ENCODE results near the gene TMEM100. TPM values are rescaled to one million over a fixed set of nuclear protein-coding genes. Genes with fewer than 3 reads are reported as not detected.

The TMEM100 gene
- polyA plus RNA-seq, 3 donors, result not detected

- TF ChIP-seq, protein P1, sequence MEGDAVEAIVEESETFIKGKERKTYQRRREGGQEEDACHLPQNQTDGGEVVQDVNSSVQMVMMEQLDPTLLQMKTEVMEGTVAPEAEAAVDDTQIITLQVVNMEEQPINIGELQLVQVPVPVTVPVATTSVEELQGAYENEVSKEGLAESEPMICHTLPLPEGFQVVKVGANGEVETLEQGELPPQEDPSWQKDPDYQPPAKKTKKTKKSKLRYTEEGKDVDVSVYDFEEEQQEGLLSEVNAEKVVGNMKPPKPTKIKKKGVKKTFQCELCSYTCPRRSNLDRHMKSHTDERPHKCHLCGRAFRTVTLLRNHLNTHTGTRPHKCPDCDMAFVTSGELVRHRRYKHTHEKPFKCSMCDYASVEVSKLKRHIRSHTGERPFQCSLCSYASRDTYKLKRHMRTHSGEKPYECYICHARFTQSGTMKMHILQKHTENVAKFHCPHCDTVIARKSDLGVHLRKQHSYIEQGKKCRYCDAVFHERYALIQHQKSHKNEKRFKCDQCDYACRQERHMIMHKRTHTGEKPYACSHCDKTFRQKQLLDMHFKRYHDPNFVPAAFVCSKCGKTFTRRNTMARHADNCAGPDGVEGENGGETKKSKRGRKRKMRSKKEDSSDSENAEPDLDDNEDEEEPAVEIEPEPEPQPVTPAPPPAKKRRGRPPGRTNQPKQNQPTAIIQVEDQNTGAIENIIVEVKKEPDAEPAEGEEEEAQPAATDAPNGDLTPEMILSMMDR (IDR thresholded peaks at IDR 0.05), result no peak
- no peak overlapping the region for H3K27ac ChIP-seq (ENCODE audit: low read depth in 1 of 2, low read length in 2 of 2)
- no peaks in the 10 kb centered on the region for H4K20me1 ChIP-seq (ENCODE audit: insufficient read depth, low read length)
- no peak overlapping the region for H3K9ac ChIP-seq (ENCODE audit: insufficient read depth, low read length, poor library complexity, severe bottlenecking)
- peaks cover 33% of the 10 kb centered on the region in 2 donors for H3K4me1 ChIP-seq (ENCODE audit: control insufficient read depth in 1 of 2, insufficient read depth in 2 of 2, low read length in 2 of 2)
- no peaks in the 10 kb centered on the region for H3K36me3 ChIP-seq (replicated peaks in 1 of 2; ENCODE audit: control insufficient read depth in 1 of 2, insufficient read depth in 2 of 2, low read length in 2 of 2)
- WGBS (ENCODE audit: insufficient coverage), result 100% methylated on average over 1 of the region's 2 CpGs
- no peak for DNase-seq
- H3K4me1 Mint-ChIP-seq, result peaks cover 25% of the 10 kb centered on the region
- no peaks in the 10 kb centered on the region for H3K36me3 Mint-ChIP-seq
- H3K4me3 Mint-ChIP-seq, result no peak overlapping the region
- H3K27ac Mint-ChIP-seq, result no peak overlapping the region
- H3K9me3 ChIP-seq (replicated peaks in 1 of 2; ENCODE audit: control insufficient read depth in 1 of 2, insufficient read depth in 1 of 2, low read length in 2 of 2), result peaks cover 0 to 7% of the 10 kb centered on the region in 2 donors
- intact Hi-C loops (cut with micrococcal nuclease), result no loop called here
- no peaks in the 10 kb centered on the region for H3K27me3 ChIP-seq (ENCODE audit: control insufficient read depth in 2 of 2, insufficient read depth in 2 of 2, low read length in 2 of 2)
- peaks cover 1 to 7% (median 1%) of the 10 kb centered on the region in 3 donors for H3K27me3 Mint-ChIP-seq (ENCODE audit: low read depth in 3 of 3)
- no peaks in the 10 kb centered on the region for H3K79me2 ChIP-seq (ENCODE audit: insufficient read depth, low read length)
- H3K4me3 ChIP-seq (replicated peaks in 1 of 3; ENCODE audit: low read depth in 2 of 3, low read length in 3 of 3), result no peak overlapping the region
- H2AFZ ChIP-seq (ENCODE audit: insufficient read depth, low read depth, low read length, poor library complexity, severe bottlenecking), result no peak overlapping the region
- H3K4me2 ChIP-seq (replicated peaks; ENCODE audit: extremely low read depth, low read length, poor library complexity, severe bottlenecking), result no peak overlapping the region
- peaks cover 0 to 18% (median 3%) of the 10 kb centered on the region in 7 donors for H3K9me3 Mint-ChIP-seq
Observed at GRCh38 chr17:55687037-55687436, 35.6 kb downstream of the TMEM100 start.

DNA sequence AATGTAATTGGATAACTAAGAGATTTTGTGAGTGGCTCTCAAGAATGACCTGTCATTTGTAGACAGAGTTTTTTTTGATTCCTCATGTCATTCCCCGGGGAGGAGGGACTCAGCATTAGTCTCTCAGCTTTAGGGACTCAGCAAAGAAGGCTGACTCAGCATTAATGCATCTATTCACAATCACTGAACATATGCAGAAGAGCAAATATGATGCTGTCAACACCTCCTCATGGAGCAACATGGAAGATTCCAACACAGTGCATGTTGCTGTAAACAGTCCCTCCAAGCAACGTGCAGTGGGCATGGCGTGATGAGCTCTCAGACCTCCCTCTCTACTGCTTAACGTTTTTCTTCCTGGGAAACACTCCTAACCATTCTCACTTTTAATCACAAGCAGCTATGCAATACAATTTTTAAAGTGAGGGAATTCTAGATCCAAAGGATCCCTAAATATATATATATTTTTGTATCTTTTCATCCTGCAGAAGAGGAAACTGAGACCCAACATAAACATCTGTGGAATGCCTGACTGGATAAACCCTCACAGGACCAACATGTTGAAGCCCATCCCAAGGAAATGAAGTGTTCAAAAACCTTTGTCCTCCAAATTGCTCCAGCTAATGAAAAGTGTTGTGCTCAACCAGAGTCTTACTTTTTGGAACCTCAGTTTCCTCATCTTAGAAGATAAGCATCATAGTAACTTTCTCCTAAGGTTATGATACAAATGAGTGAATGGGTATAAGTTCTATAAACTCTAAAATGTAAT, 38.9 kb downstream of the TMEM100 start:
- Histone ChIP-seq H3K4me3 (replicated peaks in 1 of 3; ENCODE audit: low read depth in 2 of 3, low read length in 3 of 3) (no peak overlapping the region), H3K79me2 (ENCODE audit: insufficient read depth, low read length) (no peaks in the 10 kb centered on the region), H3K36me3 (replicated peaks in 1 of 2; ENCODE audit: control insufficient read depth in 1 of 2, insufficient read depth in 2 of 2, low read length in 2 of 2) (no peaks in the 10 kb centered on the region), H3K4me1 (ENCODE audit: control insufficient read depth in 1 of 2, insufficient read depth in 2 of 2, low read length in 2 of 2) (peaks cover under 1% of the 10 kb centered on the region in 2 donors), H4K20me1 (ENCODE audit: insufficient read depth, low read length) (no peaks in the 10 kb centered on the region), H2AFZ (ENCODE audit: insufficient read depth, low read depth, low read length, poor library complexity, severe bottlenecking) (no peak overlapping the region), H3K9ac (ENCODE audit: insufficient read depth, low read length, poor library complexity, severe bottlenecking) (no peak overlapping the region), H3K9me3 (replicated peaks in 1 of 2; ENCODE audit: control insufficient read depth in 1 of 2, insufficient read depth in 1 of 2, low read length in 2 of 2) (peaks cover 0 to 7% of the 10 kb centered on the region in 2 donors), H3K4me2 (replicated peaks; ENCODE audit: extremely low read depth, low read length, poor library complexity, severe bottlenecking) (no peak overlapping the region), H3K27me3 (ENCODE audit: control insufficient read depth in 2 of 2, insufficient read depth in 2 of 2, low read length in 2 of 2) (no peaks in the 10 kb centered on the region), H3K27ac (ENCODE audit: low read depth in 1 of 2, low read length in 2 of 2) (no peak overlapping the region)
- Mint-ChIP-seq H3K27ac (no peak overlapping the region), H3K9me3 (peaks cover 0 to 18% (median 3%) of the 10 kb centered on the region in 7 donors), H3K4me1 (peaks cover 9% of the 10 kb centered on the region), H3K36me3 (no peaks in the 10 kb centered on the region), H3K4me3 (no peak overlapping the region), H3K27me3 (ENCODE audit: low read depth in 3 of 3) (peaks cover 0 to 7% (median 4%) of the 10 kb centered on the region in 3 donors)
- intact Hi-C loops (cut with micrococcal nuclease), result no loop called here
- no peak for DNase-seq
- WGBS (ENCODE audit: insufficient coverage), result 95% methylated on average over 2 of the region's 4 CpGs
- TF ChIP-seq, protein P1 (IDR thresholded peaks at IDR 0.05), result no peak

Measured in CD14-positive monocyte (primary cell).